ENCODE measurements around the gene PRSS53. TPM values are rescaled to one million over a fixed set of nuclear protein-coding genes. Genes with fewer than 3 reads are reported as not detected.

Gene PRSS53
- total RNA-seq, 1 experiment from 2014 or later = 2.8 TPM

GRCh38 chr16:31131841-31132271 is 43.1 kb upstream of the PRSS53 start:
- peaks cover 18% of the 10 kb centered on the region; the same call in 1 of the 2 replicates for H3K4me1 ChIP-seq (ENCODE audit: insufficient read depth, low read length)
- Mint-ChIP-seq H3K4me3 (no peak overlapping the region), H3K36me3 (ENCODE audit: insufficient read depth in 1 of 3, low read depth in 3 of 3) (peaks cover 27 to 50% (median 40%) of the 10 kb centered on the region in 3 experiments), H3K9me3 (no peaks in the 10 kb centered on the region; a peak in 1 of 5 replicates), H3K4me1 (peaks cover 45 to 53% of the 10 kb centered on the region in 2 experiments), H3K27me3 (ENCODE audit: low read depth) (no peaks in the 10 kb centered on the region), H3K27ac (peak overlapping the region in 2 of 3 experiments; percentile 84 to 97; a peak in 1 of 7 replicates)
- H2BK12ac ChIP-seq (ENCODE audit: insufficient read length, low read depth, low read length) = no peak overlapping the region
- H3K56ac ChIP-seq (ENCODE audit: insufficient read length, low read depth, low read length) = no peak overlapping the region
- DNase-seq = no peak
- no peak overlapping the region for H2AK5ac ChIP-seq (ENCODE audit: insufficient read length, low read length)
- no peak overlapping the region for H3T11ph ChIP-seq (ENCODE audit: low read length)
- H3K9me3 ChIP-seq (ENCODE audit: control insufficient read depth, low read depth, low read length) = no peaks in the 10 kb centered on the region
- peaks cover 5% of the 10 kb centered on the region for H3K23me2 ChIP-seq (ENCODE audit: insufficient read length, low read depth, low read length, poor library complexity, severe bottlenecking)
- no peak overlapping the region for H3K4me2 ChIP-seq (ENCODE audit: insufficient read depth, insufficient read length, low read length)
- H2BK5ac ChIP-seq (ENCODE audit: insufficient read length, low read length) = no peak overlapping the region
- H4K20me1 ChIP-seq (ENCODE audit: control insufficient read depth, insufficient read depth, insufficient read length) = no peaks in the 10 kb centered on the region
- H2BK120ac ChIP-seq (ENCODE audit: low read depth, low read length, poor library complexity, severe bottlenecking) = no peak overlapping the region
- H2BK20ac ChIP-seq (ENCODE audit: low read depth, low read length, poor library complexity, severe bottlenecking) = no peak overlapping the region
- no peaks in the 10 kb centered on the region for H3K27me3 ChIP-seq (ENCODE audit: insufficient read depth, low read length)
- no peak overlapping the region for H3K14ac ChIP-seq (ENCODE audit: insufficient read depth, low read length)
- H3K79me1 ChIP-seq (ENCODE audit: insufficient read depth, low read depth, low read length, poor library complexity, severe bottlenecking) = peaks cover 5% of the 10 kb centered on the region
- TF ChIP-seq CTCF (conservative IDR thresholded peaks at IDR 0.05) = no peak
- no peak overlapping the region for H3K27ac ChIP-seq (ENCODE audit: insufficient read length, low read depth, low read length)
- peaks cover 4% of the 10 kb centered on the region; the same call in 1 of the 2 replicates for H3K79me2 ChIP-seq (ENCODE audit: insufficient read depth, low read length)
- H2BK15ac ChIP-seq (ENCODE audit: low read depth, low read length) = no peak overlapping the region
- H4K5ac ChIP-seq (ENCODE audit: insufficient read length, low read depth, low read length) = no peak overlapping the region
- H3K9ac ChIP-seq (ENCODE audit: extremely low read depth, insufficient read length, low read length) = no peak overlapping the region
- H2AFZ ChIP-seq (ENCODE audit: low read length) = no peak overlapping the region
- H3K4ac ChIP-seq (ENCODE audit: low read depth, low read length) = no peak overlapping the region
- no peak overlapping the region for H3K18ac ChIP-seq (ENCODE audit: insufficient read length, low read depth, low read length)
- no peak overlapping the region for H4K8ac ChIP-seq (replicated peaks; ENCODE audit: insufficient read length, low read depth, low read length)
- H4K91ac ChIP-seq (ENCODE audit: insufficient read length, low read depth, low read length) = no peak overlapping the region
- no peak overlapping the region for H3K23ac ChIP-seq (ENCODE audit: insufficient read length, low read depth, low read length)
- WGBS (ENCODE audit: extremely low coverage, insufficient read length, low lambda C conversion rate) = no CpG with 5 or more reads among the region's 5 CpGs

All from H9 (cell line).